Measurements from ENCODE around the gene CPVL.

- TF ChIP-seq EZH2 (IDR thresholded peaks at IDR 0.05; ENCODE audit: borderline replicate concordance, low read depth, low read length, poor library complexity, severe bottlenecking) (no peak), CTCF (conservative IDR thresholded peaks at IDR 0.05; ENCODE audit: low read depth, low read length) (no peak)
Measured at GRCh38 chr7:28996836-28997235, 149.5 kb downstream of the CPVL start.
